GM12865 (cell line): ENCODE measurements around the gene ELP4.

ENCODE experiments used
- DNase-seq: peaks from one replicate; pipeline ENCODE4 v3.0.0; 2010; ENCODE audit warnings: low read depth
- H3K4me3 ChIP-seq: 2 replicates; pipeline ENCODE4 v1.5.1; 2011; ENCODE audit warnings: mild to moderate bottlenecking, low read depth, low read length, control low read depth
- TF ChIP-seq, protein P1 (sequence below): IDR thresholded peaks from 2 replicates; pipeline ENCODE4 v1.5.1; 2011; ENCODE audit warnings: low read length, control low read depth, low read depth, inconsistent platforms; ENCODE audit not compliant: insufficient read depth; ENCODE audit errors: missing control alignments

ELP4 gene

GRCh38 chr11:31598454-31598853 lies 88.9 kb downstream of the ELP4 start:
- DNase-seq, result no peak
- H3K4me3 ChIP-seq, result no peak overlapping the region
- TF ChIP-seq, protein P1, sequence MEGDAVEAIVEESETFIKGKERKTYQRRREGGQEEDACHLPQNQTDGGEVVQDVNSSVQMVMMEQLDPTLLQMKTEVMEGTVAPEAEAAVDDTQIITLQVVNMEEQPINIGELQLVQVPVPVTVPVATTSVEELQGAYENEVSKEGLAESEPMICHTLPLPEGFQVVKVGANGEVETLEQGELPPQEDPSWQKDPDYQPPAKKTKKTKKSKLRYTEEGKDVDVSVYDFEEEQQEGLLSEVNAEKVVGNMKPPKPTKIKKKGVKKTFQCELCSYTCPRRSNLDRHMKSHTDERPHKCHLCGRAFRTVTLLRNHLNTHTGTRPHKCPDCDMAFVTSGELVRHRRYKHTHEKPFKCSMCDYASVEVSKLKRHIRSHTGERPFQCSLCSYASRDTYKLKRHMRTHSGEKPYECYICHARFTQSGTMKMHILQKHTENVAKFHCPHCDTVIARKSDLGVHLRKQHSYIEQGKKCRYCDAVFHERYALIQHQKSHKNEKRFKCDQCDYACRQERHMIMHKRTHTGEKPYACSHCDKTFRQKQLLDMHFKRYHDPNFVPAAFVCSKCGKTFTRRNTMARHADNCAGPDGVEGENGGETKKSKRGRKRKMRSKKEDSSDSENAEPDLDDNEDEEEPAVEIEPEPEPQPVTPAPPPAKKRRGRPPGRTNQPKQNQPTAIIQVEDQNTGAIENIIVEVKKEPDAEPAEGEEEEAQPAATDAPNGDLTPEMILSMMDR, result no peak

GRCh38 chr11:31601635-31602282 lies 92.2 kb downstream of the ELP4 start:
- TF ChIP-seq, protein P1, result no peak
- no peak for DNase-seq
- H3K4me3 ChIP-seq, result no peak overlapping the region

DNA sequence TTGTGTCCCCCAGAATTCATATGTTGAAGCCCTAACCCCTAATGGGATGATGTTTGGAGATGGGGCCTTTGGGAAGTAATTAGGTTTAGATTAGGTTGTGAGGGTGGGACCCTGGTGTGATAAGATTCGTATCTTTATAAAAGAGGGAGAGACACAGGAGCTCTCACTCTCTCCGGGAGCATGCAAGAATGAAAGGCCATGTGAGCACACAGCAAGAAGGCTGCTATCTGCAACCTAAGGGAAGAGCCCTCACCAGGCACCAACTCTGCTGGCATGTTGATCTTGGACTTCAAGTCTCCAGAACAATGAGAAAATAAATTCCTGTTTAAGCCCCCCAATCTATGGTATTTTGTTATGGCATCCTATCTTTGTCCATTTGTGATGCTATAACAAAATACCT lies 97.3 kb downstream of the ELP4 start:
- H3K4me3 ChIP-seq, result no peak overlapping the region
- TF ChIP-seq, protein P1, result no peak
- no peak for DNase-seq

GRCh38 chr11:31607914-31608313 lies 98.3 kb downstream of the ELP4 start:
- no peak overlapping the region for H3K4me3 ChIP-seq
- TF ChIP-seq, protein P1, result no peak
- DNase-seq, result no peak

DNA sequence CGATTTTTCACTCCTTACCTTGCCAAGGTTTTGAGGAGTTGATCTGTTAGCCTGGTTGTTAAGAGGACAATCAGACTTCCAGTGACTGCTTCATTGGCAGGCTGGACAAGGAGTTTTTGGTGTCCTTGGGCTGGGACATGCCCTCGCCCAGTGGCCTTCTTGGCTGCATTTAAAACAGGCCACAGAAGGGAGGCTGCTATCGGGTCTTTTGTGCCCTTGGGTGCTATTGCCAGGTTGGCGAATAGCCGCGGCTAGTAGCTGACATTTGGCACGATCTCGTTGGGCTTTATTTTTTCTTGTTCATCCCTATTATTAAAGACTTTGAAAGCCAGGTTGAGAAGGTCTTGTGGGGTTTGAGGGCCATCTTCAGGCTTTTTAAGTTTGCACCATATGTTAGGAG lies 99.4 kb downstream of the ELP4 start:
- DNase-seq, result no peak
- H3K4me3 ChIP-seq, result no peak overlapping the region
- TF ChIP-seq, protein P1, result no peak

- TF ChIP-seq, protein P1, result no peak
- no peak for DNase-seq
- no peak overlapping the region for H3K4me3 ChIP-seq
Measured at GRCh38 chr11:31610544-31610943, 101.0 kb downstream of the ELP4 start.

- no peak for DNase-seq
Measured at GRCh38 chr11:31617246-31617645, 107.7 kb downstream of the ELP4 start.

More at GRCh38 chr11:31617246-31617645, 107.7 kb downstream of the ELP4 start:
- H3K4me3 ChIP-seq, result no peak overlapping the region
- TF ChIP-seq, protein P1, result no peak
